ENCODE data around the gene PHACTR1. TPM values are rescaled to one million over a fixed set of nuclear protein-coding genes. Genes with fewer than 3 reads are reported as not detected.

PHACTR1 gene
- total RNA-seq, 1 experiment from 2014 or later: not detected

DNA sequence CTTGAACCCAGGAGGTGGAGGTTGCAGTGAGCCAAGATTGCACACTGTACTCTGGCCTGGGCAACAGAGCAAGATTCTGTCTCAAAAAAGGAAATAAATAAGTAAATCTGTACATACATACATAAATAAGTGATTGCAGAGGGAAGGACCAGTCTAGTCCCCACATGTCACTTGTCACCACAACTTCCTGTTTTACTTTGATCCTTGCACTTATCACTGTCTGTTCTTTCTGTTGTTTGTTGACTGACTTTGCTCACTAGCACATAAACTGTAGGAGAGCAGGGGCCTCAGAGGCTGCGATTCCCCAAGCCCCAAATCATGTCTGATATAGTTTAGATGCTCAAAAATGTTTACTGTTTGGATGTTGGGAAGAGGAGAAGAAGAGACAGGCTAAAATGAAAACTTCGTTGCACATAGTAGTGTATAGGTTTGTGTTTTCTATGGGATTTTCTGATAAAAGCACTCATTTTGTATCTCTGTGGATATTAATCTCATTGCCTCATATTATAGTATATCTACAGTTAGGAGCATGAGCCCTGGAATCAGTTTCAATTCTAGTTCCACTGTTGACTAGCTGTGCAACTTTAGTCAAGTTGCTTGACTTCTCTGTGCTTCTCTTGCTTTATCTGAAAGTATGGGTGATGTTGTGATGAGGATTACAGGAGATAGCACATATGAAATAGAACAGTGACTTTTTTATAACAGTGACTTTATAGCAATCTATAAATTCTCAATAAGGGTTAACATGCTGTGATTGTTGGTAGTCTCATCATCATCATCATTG is 446.8 kb downstream of the PHACTR1 start:
- Histone ChIP-seq H3F3A (ENCODE audit: low read length, unreplicated experiment) (no peaks in the 10 kb centered on the region), H3K27me3 (ENCODE audit: low read length) (peaks cover 75% of the 10 kb centered on the region), H3K36me3 (ENCODE audit: low read depth, low read length) (no peaks in the 10 kb centered on the region), H3K4me2 (ENCODE audit: low read length) (no peak overlapping the region), H2AFZ (ENCODE audit: low read length) (no peak overlapping the region), H3K9ac (ENCODE audit: low read length) (no peak overlapping the region), H3K4me3 (ENCODE audit: low read length) (no peak overlapping the region), H3K9me2 (replicated peaks; ENCODE audit: low read length) (no peaks in the 10 kb centered on the region), H3K79me2 (ENCODE audit: low read length) (no peaks in the 10 kb centered on the region), H3K9me3 (ENCODE audit: low read length) (no peaks in the 10 kb centered on the region), H4K20me1 (ENCODE audit: low read length) (no peaks in the 10 kb centered on the region), H3K27ac (ENCODE audit: low read length) (no peak overlapping the region), H3K4me1 (ENCODE audit: insufficient read depth, low read length) (no peaks in the 10 kb centered on the region)
- ChIA-PET CTCF (no interaction called here), POLR2A (ENCODE audit: unreplicated experiment) (interaction anchor here (0.6 kb wide), 1 partner anchor 150 kb away, joined by 3 read pairs; no protein-coding TSS in a partner anchor)
- DNase-seq (no peak), ATAC-seq (no peak)
- no TSS peak for BruUV-seq (replicated peaks)
- TF ChIP-seq EZH2phosphoT487 (IDR thresholded peaks at IDR 0.05; ENCODE audit: borderline replicate concordance, low read length) (no peak), EZH2 (IDR thresholded peaks at IDR 0.05; ENCODE audit: low read length, unreplicated experiment) (no peak)
- TF ChIP-seq, protein P1, sequence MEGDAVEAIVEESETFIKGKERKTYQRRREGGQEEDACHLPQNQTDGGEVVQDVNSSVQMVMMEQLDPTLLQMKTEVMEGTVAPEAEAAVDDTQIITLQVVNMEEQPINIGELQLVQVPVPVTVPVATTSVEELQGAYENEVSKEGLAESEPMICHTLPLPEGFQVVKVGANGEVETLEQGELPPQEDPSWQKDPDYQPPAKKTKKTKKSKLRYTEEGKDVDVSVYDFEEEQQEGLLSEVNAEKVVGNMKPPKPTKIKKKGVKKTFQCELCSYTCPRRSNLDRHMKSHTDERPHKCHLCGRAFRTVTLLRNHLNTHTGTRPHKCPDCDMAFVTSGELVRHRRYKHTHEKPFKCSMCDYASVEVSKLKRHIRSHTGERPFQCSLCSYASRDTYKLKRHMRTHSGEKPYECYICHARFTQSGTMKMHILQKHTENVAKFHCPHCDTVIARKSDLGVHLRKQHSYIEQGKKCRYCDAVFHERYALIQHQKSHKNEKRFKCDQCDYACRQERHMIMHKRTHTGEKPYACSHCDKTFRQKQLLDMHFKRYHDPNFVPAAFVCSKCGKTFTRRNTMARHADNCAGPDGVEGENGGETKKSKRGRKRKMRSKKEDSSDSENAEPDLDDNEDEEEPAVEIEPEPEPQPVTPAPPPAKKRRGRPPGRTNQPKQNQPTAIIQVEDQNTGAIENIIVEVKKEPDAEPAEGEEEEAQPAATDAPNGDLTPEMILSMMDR (conservative IDR thresholded peaks at IDR 0.05; ENCODE audit: low read depth, low read length): no peak
- intact Hi-C loops (cut with micrococcal nuclease): no loop called here

DNA sequence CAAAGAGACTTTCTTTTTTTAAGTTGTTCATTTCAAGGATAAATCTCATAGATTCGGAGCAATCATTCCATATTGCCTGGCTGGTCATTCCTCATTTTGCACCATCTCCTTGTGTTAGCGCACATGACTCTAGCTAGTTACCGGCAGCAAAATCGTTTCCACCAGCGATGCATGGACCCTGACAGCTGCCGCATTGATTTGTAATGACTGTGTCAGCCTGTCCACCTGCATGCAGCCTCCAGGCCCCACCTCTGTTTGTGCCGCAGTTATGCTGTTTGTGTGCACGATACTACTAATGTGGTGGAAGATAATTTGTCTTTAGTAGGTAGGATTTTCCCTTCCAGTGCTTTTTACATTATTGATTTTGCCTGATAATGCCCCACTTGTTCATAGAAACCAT is 447.7 kb downstream of the PHACTR1 start:
- ChIA-PET POLR2A (ENCODE audit: unreplicated experiment) (interaction anchor here (0.6 kb wide), 1 partner anchor 84 kb away, joined by 7 read pairs; no protein-coding TSS in a partner anchor), CTCF (no interaction called here)
- Histone ChIP-seq H3K4me2 (ENCODE audit: low read length) (no peak overlapping the region), H3K9me2 (replicated peaks; ENCODE audit: low read length) (no peaks in the 10 kb centered on the region), H3K27me3 (ENCODE audit: low read length) (peaks cover 78% of the 10 kb centered on the region), H3F3A (ENCODE audit: low read length, unreplicated experiment) (no peaks in the 10 kb centered on the region), H3K9ac (ENCODE audit: low read length) (no peak overlapping the region), H3K27ac (ENCODE audit: low read length) (no peak overlapping the region), H2AFZ (ENCODE audit: low read length) (no peak overlapping the region), H3K9me3 (ENCODE audit: low read length) (no peaks in the 10 kb centered on the region), H3K36me3 (ENCODE audit: low read depth, low read length) (no peaks in the 10 kb centered on the region), H3K4me1 (ENCODE audit: insufficient read depth, low read length) (no peaks in the 10 kb centered on the region), H3K79me2 (ENCODE audit: low read length) (no peaks in the 10 kb centered on the region), H3K4me3 (ENCODE audit: low read length) (no peak overlapping the region), H4K20me1 (ENCODE audit: low read length) (no peaks in the 10 kb centered on the region)
- ATAC-seq (no peak), DNase-seq (no peak)
- BruUV-seq (replicated peaks): no TSS peak
- intact Hi-C loops (cut with micrococcal nuclease): no loop called here
- TF ChIP-seq EZH2 (IDR thresholded peaks at IDR 0.05; ENCODE audit: low read length, unreplicated experiment) (no peak), EZH2phosphoT487 (IDR thresholded peaks at IDR 0.05; ENCODE audit: borderline replicate concordance, low read length) (no peak)
- TF ChIP-seq, protein P1 (conservative IDR thresholded peaks at IDR 0.05; ENCODE audit: low read depth, low read length): no peak

Measured in PC-3 (cell line).